Adrenal gland (tissue), 5 donors: ENCODE measurements around the gene DNM2.

Experiments used
- CTCF ChIP-seq, 6 experiments: fragments of 450-650 bp in 4 of 6; fragments of 200-600 bp in 2 of 6; sonication (generic) in 1 of 6; IDR thresholded peaks; 1 replicate in 5 of 6; 2 replicates in 1 of 6; pipeline versions ENCODE4 v1.5.1 to v1.8.0; 2016 to 2021; ENCODE audit warnings: antibody characterized with exemption in 6 of 6, mild to moderate bottlenecking in 2 of 6, moderate library complexity in 1 of 6
- POLR2A ChIP-seq, 2 donors: fragments of 450-650 bp; IDR thresholded peaks; one replicate each; pipeline ENCODE4 v1.6.1; 2017; ENCODE audit warnings: antibody characterized with exemption in 2 of 2, mild to moderate bottlenecking in 2 of 2, moderate library complexity in 1 of 2
- donor health status: DM: no; HTN: no; CAD: no.

GRCh38 chr19:10872546-10873107, 154.7 kb downstream of the DNM2 start:
- no peak for TF ChIP-seq CTCF (IDR thresholded peaks at IDR 0.05)
- no peak for TF ChIP-seq POLR2A (IDR thresholded peaks at IDR 0.05)
